Stimulated activated CD4-positive, alpha-beta T cell treated with anti-CD3 and anti-CD28 coated beads, Interleukin-2, amount 100 ng/mL, for 48 hours (primary cell): ENCODE measurements around the gene FBN2.

Experiments
- DNase-seq, 2 donors: peaks; one replicate each; pipeline ENCODE4 v3.0.0-alpha.2; 2020

The FBN2 gene

GRCh38 chr5:128287740-128288139, 250.3 kb downstream of the FBN2 start:
- DNase-seq, result no peak

- DNase-seq, result no peak
These were observed 253.8 kb downstream of the FBN2 start for GRCh38 chr5:128284236-128284635.

GRCh38 chr5:128279345-128279744, 258.7 kb downstream of the FBN2 start:
- DNase-seq, result no peak

GRCh38 chr5:128276537-128277216, 261.4 kb downstream of the FBN2 start:
- no peak for DNase-seq

- DNase-seq, result no peak
These were observed 263.6 kb downstream of the FBN2 start for GRCh38 chr5:128274441-128274840.

- DNase-seq, result no peak
These were observed 264.3 kb downstream of the FBN2 start for GRCh38 chr5:128273736-128274135.

GRCh38 chr5:128271859-128272464, 266.1 kb downstream of the FBN2 start:
- no peak for DNase-seq

- no peak for DNase-seq
These were observed 267.0 kb downstream of the FBN2 start for GRCh38 chr5:128271071-128271470.

- no peak for DNase-seq
These were observed 273.3 kb downstream of the FBN2 start for GRCh38 chr5:128264564-128265360.

GRCh38 chr5:128263357-128263756, 274.7 kb downstream of the FBN2 start:
- no peak for DNase-seq

- no peak for DNase-seq
These were observed 275.1 kb downstream of the FBN2 start for GRCh38 chr5:128262911-128263310.

- no peak for DNase-seq
These were observed 278.4 kb downstream of the FBN2 start for GRCh38 chr5:128259607-128260021.

- DNase-seq, result no peak
These were observed 279.7 kb downstream of the FBN2 start for GRCh38 chr5:128258372-128258771.

GRCh38 chr5:128257076-128257475, 281.0 kb downstream of the FBN2 start:
- DNase-seq, result no peak

GRCh38 chr5:128254789-128255188, 283.3 kb downstream of the FBN2 start:
- no peak for DNase-seq

- DNase-seq, result no peak
These were observed 284.2 kb downstream of the FBN2 start for GRCh38 chr5:128253880-128254279.

- DNase-seq, result no peak
These were observed 284.9 kb downstream of the FBN2 start for GRCh38 chr5:128253161-128253560.

GRCh38 chr5:128252756-128253155, 285.3 kb downstream of the FBN2 start:
- no peak for DNase-seq

GRCh38 chr5:128252196-128252595, 285.8 kb downstream of the FBN2 start:
- DNase-seq, result no peak

GRCh38 chr5:128245974-128246373, 292.1 kb downstream of the FBN2 start:
- no peak for DNase-seq

GRCh38 chr5:128243958-128244582, 294.0 kb downstream of the FBN2 start:
- DNase-seq, result no peak

- no peak for DNase-seq
These were observed 296.9 kb downstream of the FBN2 start for GRCh38 chr5:128241051-128241695.

GRCh38 chr5:128237546-128237945, 300.5 kb downstream of the FBN2 start:
- no peak for DNase-seq
